HCT116 (cell line): ENCODE measurements around the gene NEURL3. TPM values are rescaled to one million over a fixed set of nuclear protein-coding genes. Genes with fewer than 3 reads are reported as not detected.

Source experiments
- ATAC-seq: fragments of 200-7000 bp; cut with Tn5 transposase; 2 replicates; pipeline ENCODE4 v1.9.1; 2020; ENCODE audit warnings: mild to moderate bottlenecking, moderate library complexity
- BruUV-seq: library from RNA; stranded (reverse); fragments of 400-500 nt; replicated peaks from 2 replicates; lab custom pipeline; 2021; lab: Mats Ljungman, UMichigan
- CTCF ChIA-PET: fragments of 300-600 bp; sonication (Branson Sonifier 250); formaldehyde crosslinking; loops from one replicate; lab custom pipeline; 2021; ENCODE audit warnings: antibody characterized with exemption; lab: Charles Lee
- POLR2A ChIA-PET: fragments of 300-600, 350-600 bp; sonication (Branson Sonifier 250); formaldehyde crosslinking; loops from one replicate; lab custom pipeline; 2021; ENCODE audit warnings: antibody characterized with exemption; lab: Charles Lee
- RAD21 ChIA-PET, 2 experiments: fragments of 300-600 bp; sonication (Branson Sonifier 250); formaldehyde crosslinking; loops; one replicate each; lab custom pipeline; 2023; ENCODE audit warnings: low total read pairs in 2 of 2; ENCODE audit not compliant: uncharacterized antibody in 2 of 2, unreplicated experiment in 2 of 2, low non-redundant PET in 1 of 2; lab: Charles Lee
- DNase-seq: peaks from one replicate; pipeline ENCODE4 v3.0.0-alpha.2; 2010; ENCODE audit warnings: low read depth, low spot score
- H2AFZ ChIP-seq: fragments of 200-600 bp; shearing (Covaris generic), sonication (generic); 2 replicates; pipeline ENCODE4 v1.6.1; 2017; ENCODE audit warnings: low read depth, mixed run types, mixed read lengths, antibody characterized with exemption, low read length; ENCODE audit not compliant: poor library complexity, severe bottlenecking
- H3K27ac ChIP-seq: 2 replicates; pipeline ENCODE4 v1.5.1; 2012; ENCODE audit warnings: low read depth, low read length
- H3K27me3 ChIP-seq: fragments of 200-600 bp; sonication (generic); 2 replicates; pipeline ENCODE4 v1.6.1; 2016; ENCODE audit warnings: mixed run types, low read length, mixed read lengths; ENCODE audit not compliant: insufficient read depth
- H3K36me3 ChIP-seq, 2 experiments: fragments of 200-500 bp in 1 of 2; fragments of 200-600 bp in 1 of 2; sonication (Bioruptor generic) in 1 of 2; sonication (generic) in 1 of 2; 2 replicates each; pipeline versions ENCODE4 v1.5.1 to v1.6.1; 2014 to 2016; ENCODE audit warnings: low read length in 2 of 2, inconsistent platforms in 1 of 2, mixed read lengths in 1 of 2, mixed run types in 1 of 2; ENCODE audit not compliant: insufficient read depth in 2 of 2, control insufficient read depth in 1 of 2
- H3K4me1 ChIP-seq, 2 experiments: fragments of 200-600 bp in 1 of 2; sonication (generic) in 1 of 2; 2 replicates each; pipeline versions ENCODE4 v1.5.1 to v1.6.1; 2012 to 2017; ENCODE audit warnings: low read length in 2 of 2, inconsistent platforms in 1 of 2, mild to moderate bottlenecking in 1 of 2, mixed read lengths in 1 of 2, mixed run types in 1 of 2, moderate library complexity in 1 of 2; ENCODE audit not compliant: insufficient read depth in 2 of 2, control insufficient read depth in 1 of 2
- H3K4me2 ChIP-seq: fragments of 200-600 bp; sonication (generic); 2 replicates; pipeline ENCODE4 v1.6.1; 2017; ENCODE audit warnings: mixed run types, low read length, mixed read lengths
- H3K4me3 ChIP-seq, 2 experiments: fragments of 200-600 bp in 1 of 2; sonication (generic) in 1 of 2; replicated peaks in 1 of 2; 2 replicates each; pipeline ENCODE4 v1.5.1; 2011 to 2016; ENCODE audit warnings: low read length in 2 of 2, control low read depth in 1 of 2, low read depth in 1 of 2, mild to moderate bottlenecking in 1 of 2, mixed read lengths in 1 of 2, mixed run types in 1 of 2
- H3K79me2 ChIP-seq: fragments of 200-600 bp; sonication (generic); 2 replicates; pipeline ENCODE4 v1.6.1; 2017; ENCODE audit warnings: mild to moderate bottlenecking, mixed run types, low read length, moderate library complexity, mixed read lengths; ENCODE audit not compliant: insufficient read depth
- H3K9ac ChIP-seq: fragments of 200-600 bp; sonication (generic); 2 replicates; pipeline ENCODE4 v1.6.1; 2016; ENCODE audit warnings: low read length, mixed read lengths
- H3K9me2 ChIP-seq: fragments of 200-600 bp; sonication (generic), shearing (Covaris generic); 2 replicates; pipeline ENCODE4 v1.6.1; 2017; ENCODE audit warnings: mixed run types, mild to moderate bottlenecking, moderate library complexity; ENCODE audit not compliant: insufficient read depth
- H3K9me3 ChIP-seq, 2 experiments: fragments of 200-500 bp in 1 of 2; fragments of 200-600 bp in 1 of 2; sonication (Bioruptor generic) in 1 of 2; sonication (generic) in 1 of 2; 2 replicates each; pipeline ENCODE4 v1.6.1; 2014 to 2017; ENCODE audit warnings: low read length in 2 of 2, mixed read lengths in 2 of 2, inconsistent platforms in 1 of 2, low read depth in 1 of 2, mild to moderate bottlenecking in 1 of 2, mixed run types in 1 of 2, moderate library complexity in 1 of 2; ENCODE audit not compliant: control insufficient read depth in 1 of 2, insufficient read depth in 1 of 2
- H4K20me1 ChIP-seq: fragments of 200-600 bp; sonication (generic), shearing (Covaris generic); 2 replicates; pipeline ENCODE4 v1.6.1; 2017; ENCODE audit warnings: mixed run types, mild to moderate bottlenecking, moderate library complexity; ENCODE audit not compliant: insufficient read depth
- CBX3 ChIP-seq: IDR thresholded peaks from 2 replicates; pipeline ENCODE4 v1.6.1; 2012; ENCODE audit warnings: low read depth
- CEBPB ChIP-seq: IDR thresholded peaks from 2 replicates; pipeline ENCODE4 v1.6.1; 2012; ENCODE audit warnings: low read depth
- ELF1 ChIP-seq: IDR thresholded peaks from 2 replicates; pipeline ENCODE4 v1.6.1; 2012; ENCODE audit warnings: low read depth, borderline replicate concordance
- FOSL1 ChIP-seq: IDR thresholded peaks from 2 replicates; pipeline ENCODE4 v1.6.1; 2012; ENCODE audit warnings: low read depth
- JUND ChIP-seq: IDR thresholded peaks from 2 replicates; pipeline ENCODE4 v1.6.1; 2012
- POLR2A ChIP-seq: IDR thresholded peaks from 2 replicates; pipeline ENCODE4 v1.7.0; 2011; ENCODE audit warnings: borderline replicate concordance; ENCODE audit not compliant: insufficient read depth, insufficient read length; ENCODE audit errors: extremely low read depth
- POLR2AphosphoS5 ChIP-seq: IDR thresholded peaks from 2 replicates; pipeline ENCODE4 v1.6.1; 2011; ENCODE audit warnings: mild to moderate bottlenecking, low read depth, low read length, moderate library complexity
- RAD21 ChIP-seq: IDR thresholded peaks from 2 replicates; pipeline ENCODE4 v1.6.1; 2012; ENCODE audit warnings: low read depth, mild to moderate bottlenecking
- SRF ChIP-seq: IDR thresholded peaks from 2 replicates; pipeline ENCODE4 v1.6.1; 2012; ENCODE audit warnings: low read depth
- YY1 ChIP-seq: IDR thresholded peaks from 2 replicates; pipeline ENCODE4 v1.6.1; 2011; ENCODE audit warnings: low read length, low read depth, moderate library complexity, mild to moderate bottlenecking; ENCODE audit not compliant: insufficient replicate concordance; ENCODE audit errors: extremely low read depth
- ZFX ChIP-seq: fragments of 450-650 bp; IDR thresholded peaks from 2 replicates; pipeline ENCODE4 v1.6.1; 2017
- ZNF274 ChIP-seq: fragments of 200-500 bp; sonication (Bioruptor generic); IDR thresholded peaks from 2 replicates; pipeline ENCODE4 v1.6.1; 2014; ENCODE audit warnings: mild to moderate bottlenecking, low read depth, low read length, inconsistent platforms
- intact Hi-C: fragments of 100-400 bp; cut with micrococcal nuclease; formaldehyde crosslinking; loops from 2 replicates; pipeline ENCODE4 v1.10.0; 2022
- total RNA-seq: library from RNA; stranded (reverse); gene quantifications from one replicate; pipeline ENCODE4 v1.2.1, GENCODE V29; 2021; ENCODE audit not compliant: unreplicated experiment
- TF ChIP-seq, protein P1 (sequence below): IDR thresholded peaks from 2 replicates; pipeline ENCODE4 v1.6.1; 2012; ENCODE audit warnings: low read depth
- TF ChIP-seq, protein P2 (sequence below): IDR thresholded peaks from 2 replicates; pipeline ENCODE4 v1.6.1; 2011; ENCODE audit warnings: mild to moderate bottlenecking, low read length, moderate library complexity; ENCODE audit not compliant: insufficient replicate concordance; ENCODE audit errors: extremely low read depth
- TF ChIP-seq, protein P3 (sequence below): IDR thresholded peaks from 2 replicates; pipeline ENCODE4 v1.6.1; 2012
- TF ChIP-seq, protein P4 (sequence below): IDR thresholded peaks from 2 replicates; pipeline ENCODE4 v1.6.1; 2012

The NEURL3 gene
- total RNA-seq, 1 experiment from 2014 or later = not detected

DNA sequence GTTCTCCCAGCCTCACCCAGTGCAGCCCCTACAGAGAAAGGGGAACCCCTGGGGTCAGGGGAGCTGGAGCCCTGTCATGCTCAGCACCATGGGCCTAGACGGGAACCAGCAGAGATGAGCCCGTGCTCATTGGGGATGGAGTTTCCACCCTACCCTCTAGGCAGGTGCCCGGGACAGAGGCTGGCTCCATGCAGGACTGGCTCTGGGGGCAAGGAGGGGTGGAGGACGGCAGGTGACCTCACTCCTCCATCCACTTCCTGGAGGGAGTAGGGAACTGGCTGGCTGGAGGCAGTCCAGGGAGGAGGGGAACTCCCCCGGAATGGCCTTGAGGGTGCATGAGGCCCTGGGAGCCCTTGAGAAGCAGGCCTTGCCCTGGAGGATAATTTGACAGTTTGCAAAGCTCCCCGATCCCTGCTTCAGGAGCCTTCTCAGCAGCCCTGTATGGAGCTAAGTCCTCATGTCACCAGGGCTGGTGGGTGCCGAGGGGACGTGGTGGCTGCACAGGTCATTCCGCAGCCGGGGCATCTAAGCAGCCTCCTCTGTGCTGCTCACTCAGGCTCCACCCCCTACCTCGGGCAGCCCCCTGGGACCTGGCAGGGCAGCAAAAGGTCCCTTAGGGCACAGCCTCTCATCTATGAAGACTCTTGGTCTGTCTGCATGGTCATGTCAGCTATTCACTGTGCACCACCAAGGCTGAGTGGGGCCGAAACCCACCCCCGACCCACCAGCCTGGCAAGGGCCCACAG is 2.1 kb downstream of the NEURL3 start:
- Histone ChIP-seq H3K79me2 (no peaks in the 10 kb centered on the region), H3K4me1 (peaks cover 17 to 38% of the 10 kb centered on the region in 2 experiments)
- RAD21 ChIA-PET = no interaction called here

More for the DNA sequence above, 2.1 kb downstream of the NEURL3 start:
- no peak overlapping the region for H3K4me3 ChIP-seq
- DNase-seq (no peak), ATAC-seq (no peak)
- no TSS peak for BruUV-seq
- H3K27me3 ChIP-seq = no peaks in the 10 kb centered on the region
- no peaks in the 10 kb centered on the region for H4K20me1 ChIP-seq
- H3K9me3 ChIP-seq = no peaks in the 10 kb centered on the region
- no peak overlapping the region for H3K4me2 ChIP-seq
- no peaks in the 10 kb centered on the region for H3K9me2 ChIP-seq
- intact Hi-C loops = no loop called here
- ChIA-PET CTCF (no interaction called here), POLR2A (no interaction called here)
- H2AFZ ChIP-seq = no peak overlapping the region
- H3K27ac ChIP-seq = no peak overlapping the region
- H3K9ac ChIP-seq = no peak overlapping the region
- TF ChIP-seq RAD21 (no peak), SRF (no peak), ZFX (no peak), CBX3 (no peak), POLR2A (no peak), FOSL1 (no peak), CEBPB (no peak), ELF1 (no peak), POLR2AphosphoS5 (no peak), ZNF274 (no peak), JUND (no peak), YY1 (no peak)
- TF ChIP-seq, protein P1, sequence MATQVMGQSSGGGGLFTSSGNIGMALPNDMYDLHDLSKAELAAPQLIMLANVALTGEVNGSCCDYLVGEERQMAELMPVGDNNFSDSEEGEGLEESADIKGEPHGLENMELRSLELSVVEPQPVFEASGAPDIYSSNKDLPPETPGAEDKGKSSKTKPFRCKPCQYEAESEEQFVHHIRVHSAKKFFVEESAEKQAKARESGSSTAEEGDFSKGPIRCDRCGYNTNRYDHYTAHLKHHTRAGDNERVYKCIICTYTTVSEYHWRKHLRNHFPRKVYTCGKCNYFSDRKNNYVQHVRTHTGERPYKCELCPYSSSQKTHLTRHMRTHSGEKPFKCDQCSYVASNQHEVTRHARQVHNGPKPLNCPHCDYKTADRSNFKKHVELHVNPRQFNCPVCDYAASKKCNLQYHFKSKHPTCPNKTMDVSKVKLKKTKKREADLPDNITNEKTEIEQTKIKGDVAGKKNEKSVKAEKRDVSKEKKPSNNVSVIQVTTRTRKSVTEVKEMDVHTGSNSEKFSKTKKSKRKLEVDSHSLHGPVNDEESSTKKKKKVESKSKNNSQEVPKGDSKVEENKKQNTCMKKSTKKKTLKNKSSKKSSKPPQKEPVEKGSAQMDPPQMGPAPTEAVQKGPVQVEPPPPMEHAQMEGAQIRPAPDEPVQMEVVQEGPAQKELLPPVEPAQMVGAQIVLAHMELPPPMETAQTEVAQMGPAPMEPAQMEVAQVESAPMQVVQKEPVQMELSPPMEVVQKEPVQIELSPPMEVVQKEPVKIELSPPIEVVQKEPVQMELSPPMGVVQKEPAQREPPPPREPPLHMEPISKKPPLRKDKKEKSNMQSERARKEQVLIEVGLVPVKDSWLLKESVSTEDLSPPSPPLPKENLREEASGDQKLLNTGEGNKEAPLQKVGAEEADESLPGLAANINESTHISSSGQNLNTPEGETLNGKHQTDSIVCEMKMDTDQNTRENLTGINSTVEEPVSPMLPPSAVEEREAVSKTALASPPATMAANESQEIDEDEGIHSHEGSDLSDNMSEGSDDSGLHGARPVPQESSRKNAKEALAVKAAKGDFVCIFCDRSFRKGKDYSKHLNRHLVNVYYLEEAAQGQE = no peak
- TF ChIP-seq, protein P2, sequence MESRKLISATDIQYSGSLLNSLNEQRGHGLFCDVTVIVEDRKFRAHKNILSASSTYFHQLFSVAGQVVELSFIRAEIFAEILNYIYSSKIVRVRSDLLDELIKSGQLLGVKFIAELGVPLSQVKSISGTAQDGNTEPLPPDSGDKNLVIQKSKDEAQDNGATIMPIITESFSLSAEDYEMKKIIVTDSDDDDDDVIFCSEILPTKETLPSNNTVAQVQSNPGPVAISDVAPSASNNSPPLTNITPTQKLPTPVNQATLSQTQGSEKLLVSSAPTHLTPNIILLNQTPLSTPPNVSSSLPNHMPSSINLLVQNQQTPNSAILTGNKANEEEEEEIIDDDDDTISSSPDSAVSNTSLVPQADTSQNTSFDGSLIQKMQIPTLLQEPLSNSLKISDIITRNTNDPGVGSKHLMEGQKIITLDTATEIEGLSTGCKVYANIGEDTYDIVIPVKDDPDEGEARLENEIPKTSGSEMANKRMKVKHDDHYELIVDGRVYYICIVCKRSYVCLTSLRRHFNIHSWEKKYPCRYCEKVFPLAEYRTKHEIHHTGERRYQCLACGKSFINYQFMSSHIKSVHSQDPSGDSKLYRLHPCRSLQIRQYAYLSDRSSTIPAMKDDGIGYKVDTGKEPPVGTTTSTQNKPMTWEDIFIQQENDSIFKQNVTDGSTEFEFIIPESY = no peak
- TF ChIP-seq, protein P3, sequence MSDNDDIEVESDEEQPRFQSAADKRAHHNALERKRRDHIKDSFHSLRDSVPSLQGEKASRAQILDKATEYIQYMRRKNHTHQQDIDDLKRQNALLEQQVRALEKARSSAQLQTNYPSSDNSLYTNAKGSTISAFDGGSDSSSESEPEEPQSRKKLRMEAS = no peak
- TF ChIP-seq, protein P4, sequence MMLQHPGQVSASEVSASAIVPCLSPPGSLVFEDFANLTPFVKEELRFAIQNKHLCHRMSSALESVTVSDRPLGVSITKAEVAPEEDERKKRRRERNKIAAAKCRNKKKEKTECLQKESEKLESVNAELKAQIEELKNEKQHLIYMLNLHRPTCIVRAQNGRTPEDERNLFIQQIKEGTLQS = no peak
- TF ChIP-seq, all 23 proteins: peak for 0
- no peaks in the 10 kb centered on the region for H3K36me3 ChIP-seq
